WTC11 (cell line): ENCODE data around the gene SPATA46. TPM values are rescaled to one million over a fixed set of nuclear protein-coding genes. Genes with fewer than 3 reads are reported as not detected.

Experiments used
- ATAC-seq: fragments of 200-7000 bp; cut with Tn5 transposase; 2 replicates; pipeline ENCODE4 v1.10.0; 2021; ENCODE audit warnings: mild to moderate bottlenecking, moderate library complexity
- CTCF ChIA-PET: fragments of 300-600 bp; sonication (Branson Sonifier 250); formaldehyde crosslinking; loops from one replicate; lab custom pipeline; 2021; ENCODE audit warnings: antibody characterized with exemption; lab: Charles Lee
- POLR2A ChIA-PET: fragments of 350-600 bp; sonication (Branson Sonifier 250); formaldehyde crosslinking; loops from one replicate; lab custom pipeline; 2021; ENCODE audit warnings: antibody characterized with exemption; lab: Charles Lee
- DNase-seq: peaks from one replicate; pipeline ENCODE4 v3.0.0; 2021; ENCODE audit warnings: low spot score
- H3K27ac Mint-ChIP-seq: 2 replicates; pipeline ENCODE4 v1.8.0; 2021; ENCODE audit warnings: mixed read lengths
- H3K27me3 Mint-ChIP-seq: 2 replicates; pipeline ENCODE4 v1.8.0; 2021; ENCODE audit warnings: low read depth, mild to moderate bottlenecking, moderate library complexity, mixed read lengths
- H3K36me3 Mint-ChIP-seq: 2 replicates; pipeline ENCODE4 v1.8.0; 2021; ENCODE audit warnings: mixed read lengths
- H3K4me1 Mint-ChIP-seq: 2 replicates; pipeline ENCODE4 v1.8.0; 2022; ENCODE audit warnings: mixed read lengths
- H3K4me3 Mint-ChIP-seq: 2 replicates; pipeline ENCODE4 v1.8.0; 2021; ENCODE audit warnings: mild to moderate bottlenecking, moderate library complexity, mixed read lengths
- H3K9me3 Mint-ChIP-seq: 2 replicates; pipeline ENCODE4 v1.8.0; 2021; ENCODE audit warnings: mixed read lengths
- ARID4B ChIP-seq: sonication (generic); formaldehyde crosslinking; IDR thresholded peaks from 2 replicates; pipeline ENCODE4 v1.8.0; 2023; ENCODE audit warnings: missing genetic modification reagents, mild to moderate bottlenecking, borderline replicate concordance
- CREB1 ChIP-seq: sonication (generic); formaldehyde crosslinking; IDR thresholded peaks from 2 replicates; pipeline ENCODE4 v1.8.0; 2023; ENCODE audit warnings: mild to moderate bottlenecking, missing genetic modification reagents
- ESRRA ChIP-seq: sonication (generic); formaldehyde crosslinking; IDR thresholded peaks from 2 replicates; pipeline ENCODE4 v1.8.1; 2022; ENCODE audit warnings: mild to moderate bottlenecking, missing genetic modification reagents, borderline replicate concordance
- ETV6 ChIP-seq: sonication (generic); formaldehyde crosslinking; IDR thresholded peaks from 2 replicates; pipeline ENCODE4 v1.8.1; 2022; ENCODE audit warnings: mild to moderate bottlenecking, missing genetic modification reagents
- KAT7 ChIP-seq: sonication (generic); formaldehyde crosslinking; IDR thresholded peaks from 2 replicates; pipeline ENCODE4 v1.8.1; 2023; ENCODE audit warnings: missing genetic modification reagents, mild to moderate bottlenecking, borderline replicate concordance
- NFATC4 ChIP-seq: fragments of 250-450 bp; sonication (Bioruptor Pico); IDR thresholded peaks from 2 replicates; pipeline ENCODE4 v1.9.0; 2021; ENCODE audit warnings: mild to moderate bottlenecking
- SMAD3 ChIP-seq: sonication (generic); formaldehyde crosslinking; IDR thresholded peaks from 2 replicates; pipeline ENCODE4 v1.8.0; 2022; ENCODE audit warnings: missing genetic modification reagents, mild to moderate bottlenecking, borderline replicate concordance
- ZNF512 ChIP-seq: sonication (generic); formaldehyde crosslinking; IDR thresholded peaks from 2 replicates; pipeline ENCODE4 v1.8.1; 2022; ENCODE audit warnings: missing genetic modification reagents, borderline replicate concordance
- ZNF532 ChIP-seq: fragments of 250-450 bp; sonication (Bioruptor Pico); IDR thresholded peaks from 2 replicates; pipeline ENCODE4 v1.9.0; 2021; ENCODE audit warnings: mild to moderate bottlenecking, borderline replicate concordance
- ZNF671 ChIP-seq: fragments of 250-450 bp; sonication (Bioruptor Pico); IDR thresholded peaks from 2 replicates; pipeline ENCODE4 v1.8.0; 2021; ENCODE audit warnings: mild to moderate bottlenecking
- total RNA-seq: library from RNA; stranded (reverse); gene quantifications from 3 replicates; pipeline ENCODE4 v1.2.3, GENCODE V29; 2021
- TF ChIP-seq, protein P1 (sequence below): sonication (generic); formaldehyde crosslinking; IDR thresholded peaks from 2 replicates; pipeline ENCODE4 v1.8.0; 2022; ENCODE audit warnings: mild to moderate bottlenecking, missing genetic modification reagents
- TF ChIP-seq, protein P2 (sequence below): sonication (generic); formaldehyde crosslinking; IDR thresholded peaks from 2 replicates; pipeline ENCODE4 v1.8.1; 2023; ENCODE audit warnings: mild to moderate bottlenecking, missing genetic modification reagents, moderate library complexity
- TF ChIP-seq, protein P3 (sequence below): fragments of 250-450 bp; sonication (Bioruptor Pico); conservative IDR thresholded peaks from 2 replicates; pipeline ENCODE4 v1.9.0; 2021; ENCODE audit warnings: mild to moderate bottlenecking

The SPATA46 gene
- total RNA-seq, 1 experiment from 2014 or later: not detected

DNA sequence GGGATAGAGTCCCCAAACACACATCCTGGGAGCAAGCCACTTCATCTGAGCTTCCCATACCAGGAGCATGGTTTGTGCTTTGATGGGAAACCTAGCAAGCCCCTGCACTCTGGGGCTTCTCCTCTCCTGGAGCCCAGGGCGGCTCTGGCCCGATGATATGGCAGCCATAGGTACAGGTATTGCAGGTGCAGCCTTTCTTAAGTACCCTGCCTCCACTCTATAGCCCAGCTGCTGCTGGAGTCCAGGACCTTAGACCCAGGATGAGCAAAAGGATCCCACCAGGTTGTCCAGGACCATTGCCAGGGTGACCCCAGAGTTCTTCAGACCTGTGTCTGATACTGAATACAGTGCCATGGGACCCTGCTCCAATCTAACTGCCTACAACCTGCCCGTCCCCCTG is 9.0 kb upstream of the SPATA46 start:
- POLR2A ChIA-PET: no interaction called here
- no peak for TF ChIP-seq CREB1 (CRISPR knock-in tag)
- no peak for TF ChIP-seq SMAD3 (CRISPR knock-in tag)
- TF ChIP-seq ETV6 (CRISPR knock-in tag): no peak
- no peak for TF ChIP-seq ARID4B (CRISPR knock-in tag)
- TF ChIP-seq ZNF532 (CRISPR knock-in tag): no peak
- TF ChIP-seq, protein P1, sequence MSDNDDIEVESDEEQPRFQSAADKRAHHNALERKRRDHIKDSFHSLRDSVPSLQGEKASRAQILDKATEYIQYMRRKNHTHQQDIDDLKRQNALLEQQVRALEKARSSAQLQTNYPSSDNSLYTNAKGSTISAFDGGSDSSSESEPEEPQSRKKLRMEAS (CRISPR knock-in tag): no peak
- no peak for TF ChIP-seq ESRRA
- TF ChIP-seq, protein P2, sequence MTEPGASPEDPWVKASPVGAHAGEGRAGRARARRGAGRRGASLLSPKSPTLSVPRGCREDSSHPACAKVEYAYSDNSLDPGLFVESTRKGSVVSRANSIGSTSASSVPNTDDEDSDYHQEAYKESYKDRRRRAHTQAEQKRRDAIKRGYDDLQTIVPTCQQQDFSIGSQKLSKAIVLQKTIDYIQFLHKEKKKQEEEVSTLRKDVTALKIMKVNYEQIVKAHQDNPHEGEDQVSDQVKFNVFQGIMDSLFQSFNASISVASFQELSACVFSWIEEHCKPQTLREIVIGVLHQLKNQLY (CRISPR knock-in tag): no peak
- TF ChIP-seq NFATC4 (CRISPR knock-in tag): no peak
- no peak for TF ChIP-seq ZNF512 (CRISPR knock-in tag)
- no peak for TF ChIP-seq ZNF671 (CRISPR knock-in tag)
- TF ChIP-seq, protein P3, sequence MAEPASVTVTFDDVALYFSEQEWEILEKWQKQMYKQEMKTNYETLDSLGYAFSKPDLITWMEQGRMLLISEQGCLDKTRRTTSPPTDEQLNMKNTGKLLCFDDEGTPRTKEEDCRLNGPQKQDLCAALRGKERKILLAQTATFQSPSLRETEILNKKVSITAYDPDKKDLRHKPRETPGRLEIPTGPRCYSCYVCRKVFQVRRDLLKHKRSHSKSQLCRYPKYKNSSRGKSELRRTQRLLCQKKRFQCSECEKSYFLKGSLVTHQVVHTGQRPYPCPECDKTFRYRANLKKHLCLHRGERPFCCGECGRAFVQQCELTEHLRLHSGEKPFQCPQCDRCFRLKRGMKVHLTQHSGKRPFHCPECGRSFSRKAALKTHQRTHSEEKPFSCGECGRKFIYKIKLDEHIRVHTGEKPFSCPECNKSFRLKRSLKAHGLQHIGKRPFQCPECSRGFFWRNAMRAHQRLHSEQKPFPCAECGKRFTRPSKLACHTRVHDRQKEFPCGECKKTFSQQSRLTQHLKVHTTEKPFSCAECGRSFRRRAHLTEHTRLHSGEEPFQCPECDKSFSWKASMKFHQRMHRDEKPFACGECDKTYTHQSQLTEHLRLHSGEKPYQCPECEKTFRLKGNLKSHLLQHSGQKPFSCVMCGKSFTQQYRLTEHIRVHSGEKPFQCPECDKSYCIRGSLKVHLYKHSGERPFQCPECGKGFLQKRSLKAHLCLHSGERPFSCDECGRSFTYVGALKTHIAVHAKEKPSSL: no peak
- TF ChIP-seq KAT7: no peak
- no peak for ATAC-seq
- CTCF ChIA-PET: interaction anchor here (1.0 to 1.4 kb wide), 3 partner anchors 28 to 330 kb away, joined by 3 to 6 read pairs (median 3); no protein-coding TSS in a partner anchor
- Mint-ChIP-seq H3K9me3 (no peaks in the 10 kb centered on the region), H3K27me3 (no peaks in the 10 kb centered on the region), H3K4me3 (no peak overlapping the region), H3K36me3 (peaks cover 23% of the 10 kb centered on the region), H3K4me1 (peaks cover 20% of the 10 kb centered on the region; the same call in 1 of the 2 replicates), H3K27ac (no peak overlapping the region)
- no peak for DNase-seq
